GM18951 (cell line): ENCODE results near the gene ERC2.

ENCODE experiments used
- POLR2A ChIP-seq: IDR thresholded peaks from 4 replicates; pipeline ENCODE4 v1.6.1; 2011; ENCODE audit warnings: mild to moderate bottlenecking; ENCODE audit not compliant: insufficient read length, insufficient read depth; ENCODE audit errors: extremely low read depth
- in situ Hi-C: fragments of 300-500 bp; cut with MboI; formaldehyde crosslinking; loops from one replicate; pipeline ENCODE4 v1.12.0; 2022; ENCODE audit warnings: low sequenced_read_pairs, mixed read lengths, inconsistent platforms; ENCODE audit not compliant: unreplicated experiment

ERC2 gene

GRCh38 chr3:56190771-56191305, 277.4 kb downstream of the ERC2 start:
- TF ChIP-seq POLR2A, result no peak
- in situ Hi-C loops, result no loop called here

GRCh38 chr3:56190130-56190529, 278.1 kb downstream of the ERC2 start:
- no peak for TF ChIP-seq POLR2A
- in situ Hi-C loops, result no loop called here

GRCh38 chr3:56189536-56189935, 278.7 kb downstream of the ERC2 start:
- in situ Hi-C loops, result loop anchor here (10.0 kb wide), 1 partner anchor 45 kb away; no protein-coding TSS in a partner anchor
- no peak for TF ChIP-seq POLR2A

GRCh38 chr3:56188201-56188600, 280.1 kb downstream of the ERC2 start:
- no peak for TF ChIP-seq POLR2A
- in situ Hi-C loops, result loop anchor here (10.0 kb wide), 1 partner anchor 47 kb away; no protein-coding TSS in a partner anchor

- TF ChIP-seq POLR2A, result no peak
- in situ Hi-C loops, result loop anchor here (10.0 kb wide), 1 partner anchor 48 kb away; no protein-coding TSS in a partner anchor
Measured at GRCh38 chr3:56187051-56187450, 281.2 kb downstream of the ERC2 start.

- TF ChIP-seq POLR2A, result no peak
- in situ Hi-C loops, result loop anchor here (10.0 kb wide), 1 partner anchor 49 kb away; no protein-coding TSS in a partner anchor
Measured at GRCh38 chr3:56185827-56186226, 282.4 kb downstream of the ERC2 start.

- in situ Hi-C loops, result loop anchor here (10.0 kb wide), 1 partner anchor 51 kb away; no protein-coding TSS in a partner anchor
- TF ChIP-seq POLR2A, result no peak
Measured at GRCh38 chr3:56183529-56183928, 284.7 kb downstream of the ERC2 start.

GRCh38 chr3:56180433-56180832, 287.8 kb downstream of the ERC2 start:
- no peak for TF ChIP-seq POLR2A
- in situ Hi-C loops, result loop anchor here (10.0 kb wide), 1 partner anchor 54 kb away; no protein-coding TSS in a partner anchor

GRCh38 chr3:56173601-56174000, 294.7 kb downstream of the ERC2 start:
- in situ Hi-C loops, result no loop called here
- no peak for TF ChIP-seq POLR2A

GRCh38 chr3:56164436-56164835, 303.8 kb downstream of the ERC2 start:
- in situ Hi-C loops, result no loop called here
- TF ChIP-seq POLR2A, result no peak

GRCh38 chr3:56157693-56158362, 310.4 kb downstream of the ERC2 start:
- TF ChIP-seq POLR2A, result no peak
- in situ Hi-C loops, result no loop called here

GRCh38 chr3:56154297-56154696, 314.0 kb downstream of the ERC2 start:
- no peak for TF ChIP-seq POLR2A
- in situ Hi-C loops, result no loop called here

- in situ Hi-C loops, result no loop called here
- TF ChIP-seq POLR2A, result no peak
Measured at GRCh38 chr3:56147354-56147753, 320.9 kb downstream of the ERC2 start.

GRCh38 chr3:56145410-56145809, 322.9 kb downstream of the ERC2 start:
- TF ChIP-seq POLR2A, result no peak
- in situ Hi-C loops, result no loop called here
